Activated B cell treated with CpG ODN at 0.5 μM for 24 hours (primary cell): Measurements from ENCODE around the gene GPC2. TPM values are rescaled to one million over a fixed set of nuclear protein-coding genes. Genes with fewer than 3 reads are reported as not detected.
"Not testable (repeated sequence)": the region's sequence is repeated elsewhere in the genome, so short reads cannot be mapped to it uniquely, and the experiment has no call there.

Experiments
- ATAC-seq: fragments of 200-7000 bp; cut with Tn5 transposase; one replicate; pipeline ENCODE4 v1.10.0; 2021; ENCODE audit warnings: low read depth, mild to moderate bottlenecking, moderate library complexity
- CTCF ChIA-PET: fragments of 350-600 bp; sonication (Branson Sonifier 250); formaldehyde crosslinking; loops from one replicate; lab custom pipeline; 2021; ENCODE audit warnings: antibody characterized with exemption; lab: Charles Lee
- POLR2A ChIA-PET: fragments of 350-600 bp; sonication (Branson Sonifier 250); formaldehyde crosslinking; loops from one replicate; lab custom pipeline; 2021; ENCODE audit warnings: antibody characterized with exemption; lab: Charles Lee
- DNase-seq: peaks from one replicate; pipeline ENCODE4 v3.0.0; 2022
- H3K27ac Mint-ChIP-seq: one replicate; pipeline ENCODE4 v1.8.0; 2020; ENCODE audit warnings: mixed read lengths
- H3K27me3 Mint-ChIP-seq: one replicate; pipeline ENCODE4 v1.8.0; 2021; ENCODE audit warnings: mixed read lengths
- H3K36me3 Mint-ChIP-seq: one replicate; pipeline ENCODE4 v1.8.0; 2021; ENCODE audit warnings: low read depth, mixed read lengths
- H3K4me1 Mint-ChIP-seq: one replicate; pipeline ENCODE4 v1.8.0; 2021; ENCODE audit warnings: mixed read lengths
- H3K4me3 Mint-ChIP-seq: one replicate; pipeline ENCODE4 v1.8.0; 2020; ENCODE audit warnings: mild to moderate bottlenecking, mixed read lengths
- H3K9me3 Mint-ChIP-seq: one replicate; pipeline ENCODE4 v1.8.0; 2020; ENCODE audit warnings: mixed read lengths
- CTCF ChIP-seq: fragments of 200-600 bp; IDR thresholded peaks from one replicate; pipeline ENCODE4 v1.8.0; 2022; ENCODE audit warnings: antibody characterized with exemption, mild to moderate bottlenecking
- intact Hi-C: fragments of 100-400 bp; cut with micrococcal nuclease; formaldehyde crosslinking; loops from one replicate; pipeline ENCODE4 v1.15.1; 2024
- total RNA-seq: library from RNA; stranded (reverse); gene quantifications from 2 replicates; pipeline ENCODE4 v1.2.3, GENCODE V29; 2022

GPC2 gene
- total RNA-seq, 1 donor from 2014 or later, result 5.0 TPM

GRCh38 chr7:100148559-100149328 lies 28.4 kb downstream of the GPC2 start, which contains the start of gene LAMTOR4:
Gene LAMTOR4 (plus strand): TSS chr7:100148918. CDS start chr7:100148973, 55 bp downstream.
- ATAC-seq, result peak; percentile 98

GRCh38 chr7:100148225-100148558 lies 29.0 kb downstream of the GPC2 start:
- Mint-ChIP-seq H3K27me3 (no peaks in the 10 kb centered on the region), H3K4me3 (peak overlapping the region; percentile 100), H3K36me3 (peaks cover 26% of the 10 kb centered on the region), H3K4me1 (peaks cover 43% of the 10 kb centered on the region), H3K27ac (peak overlapping the region; percentile 99), H3K9me3 (no peaks in the 10 kb centered on the region)
- ChIA-PET CTCF (interaction anchor here (1.0 to 1.3 kb wide), 5 partner anchors 15 to 52 kb away, joined by 3 to 5 read pairs (median 4); no protein-coding TSS in a partner anchor), POLR2A (interaction anchor here (0.6 to 3.2 kb wide), 37 partner anchors 8 to 1126 kb away, joined by 3 to 57 read pairs (median 5); partner anchors contain the start of genes AP4M1, BUD31, FBXO24 and GAL3ST4)
- intact Hi-C loops, result loop anchor here (1.0 to 2.0 kb wide), 8 partner anchors 10 to 281 kb away; partner anchors contain the start of genes GPC2, MEPCE, STAG3 and TRAPPC14
- no peak for DNase-seq
- TF ChIP-seq CTCF, result no peak
- ATAC-seq, result peak; percentile 0

More at GRCh38 chr7:100148559-100149328, 28.4 kb downstream of the GPC2 start, which contains the start of gene LAMTOR4:
- H3K9me3 Mint-ChIP-seq, result no peaks in the 10 kb centered on the region
- ChIA-PET CTCF (interaction anchor here (0.6 to 1.3 kb wide), 5 partner anchors 16 to 103 kb away, joined by 3 to 5 read pairs (median 4); no protein-coding TSS in a partner anchor), POLR2A (interaction anchor here (0.6 to 3.2 kb wide), 40 partner anchors 8 to 740 kb away, joined by 3 to 57 read pairs (median 5); partner anchors contain the start of genes AP4M1, BUD31, FBXO24 and GAL3ST4)
- H3K4me1 Mint-ChIP-seq, result peaks cover 46% of the 10 kb centered on the region
- H3K27ac Mint-ChIP-seq, result peak within 1 kb of the TSS; percentile 99
- intact Hi-C loops, result loop anchor here (1.0 to 2.0 kb wide), 8 partner anchors 10 to 280 kb away; partner anchors contain the start of genes GPC2, MEPCE, STAG3 and TRAPPC14
- peak; percentile 86 for DNase-seq
- no peak for TF ChIP-seq CTCF
- H3K27me3 Mint-ChIP-seq, result no peaks in the 10 kb centered on the region
- H3K36me3 Mint-ChIP-seq, result peaks cover 31% of the 10 kb centered on the region
- peak within 1 kb of the TSS; percentile 100 for H3K4me3 Mint-ChIP-seq

DNA sequence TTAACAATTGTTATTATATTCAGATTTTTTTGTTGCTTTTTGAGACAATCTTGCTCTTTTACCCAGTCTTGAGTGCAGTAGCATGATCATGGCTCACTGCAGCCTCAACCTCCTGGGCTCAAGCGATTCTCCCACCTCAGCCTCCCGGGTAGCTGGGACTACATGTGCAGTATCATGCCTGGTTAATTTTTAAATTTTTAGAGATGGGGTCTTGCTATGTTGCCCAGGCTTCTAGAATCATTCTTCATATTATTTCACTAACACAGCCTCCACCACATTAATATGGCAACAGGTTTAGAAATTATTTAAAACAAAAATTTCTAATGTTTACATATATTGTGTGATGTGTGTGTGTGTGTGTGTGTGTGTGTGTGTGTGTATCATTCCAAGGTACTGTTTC lies 29.9 kb downstream of the GPC2 start:
- no peak for ATAC-seq
- H3K27me3 Mint-ChIP-seq, result no peaks in the 10 kb centered on the region
- intact Hi-C loops, result no loop called here
- CTCF ChIA-PET, result interaction anchor here (1.1 to 1.2 kb wide), 2 partner anchors 14 to 18 kb away, joined by 3 read pairs; no protein-coding TSS in a partner anchor
- POLR2A ChIA-PET, result interaction anchor here (0.6 to 3.2 kb wide), 7 partner anchors 9 to 738 kb away, joined by 3 to 31 read pairs (median 13); partner anchors contain the start of genes BUD31, GPC2, MBLAC1 and PDAP1
- H3K4me1 Mint-ChIP-seq, result peaks cover 35% of the 10 kb centered on the region
- peaks cover 18% of the 10 kb centered on the region for H3K36me3 Mint-ChIP-seq
- H3K9me3 Mint-ChIP-seq, result no peaks in the 10 kb centered on the region
- no peak for DNase-seq
- H3K27ac Mint-ChIP-seq, result no peak overlapping the region
- TF ChIP-seq CTCF, result no peak
- H3K4me3 Mint-ChIP-seq, result no peak overlapping the region

DNA sequence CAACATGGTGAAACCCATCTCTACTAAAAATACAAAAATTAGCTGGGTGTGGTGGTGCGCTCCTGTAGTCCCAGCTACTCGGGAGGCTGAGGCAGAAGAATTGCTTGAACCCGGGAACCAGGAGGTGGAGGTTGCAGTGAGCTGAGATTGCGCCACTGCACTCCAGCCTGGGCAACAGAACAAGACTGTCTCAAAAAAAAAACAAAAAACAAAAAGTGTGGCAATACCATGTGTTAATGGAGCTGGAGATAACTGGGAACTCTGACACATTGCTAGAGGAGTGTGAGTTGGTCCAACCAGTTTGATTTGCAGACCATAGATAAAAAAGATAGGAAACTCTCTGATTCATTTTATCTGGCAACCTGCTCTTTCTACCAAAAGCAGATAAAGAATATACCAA lies 30.8 kb downstream of the GPC2 start:
- intact Hi-C loops, H3K27ac Mint-ChIP-seq, ATAC-seq, DNase-seq, H3K27me3 Mint-ChIP-seq, H3K4me3 Mint-ChIP-seq, H3K9me3 Mint-ChIP-seq: not testable (repeated sequence)
- POLR2A ChIA-PET, result interaction anchor here (0.5 to 2.9 kb wide), 8 partner anchors 8 to 766 kb away, joined by 3 to 31 read pairs (median 4); partner anchors contain the start of genes AP4M1, GPC2 and STAG3
- CTCF ChIA-PET, result interaction anchor here (1.2 kb wide), 1 partner anchor 14 kb away, joined by 5 read pairs; no protein-coding TSS in a partner anchor
- Mint-ChIP-seq H3K4me1 (peaks cover 30% of the 10 kb centered on the region), H3K36me3 (peaks cover 12% of the 10 kb centered on the region)

- intact Hi-C loops, result no loop called here
- no peaks in the 10 kb centered on the region for H3K36me3 Mint-ChIP-seq
- no peaks in the 10 kb centered on the region for H3K27me3 Mint-ChIP-seq
- H3K27ac Mint-ChIP-seq, result no peak overlapping the region
- H3K4me1 Mint-ChIP-seq, result peaks cover 25% of the 10 kb centered on the region
- no peak for TF ChIP-seq CTCF
- ATAC-seq (no peak), DNase-seq (no peak)
- CTCF ChIA-PET, result interaction anchor here (0.7 kb wide), 1 partner anchor 9 kb away, joined by 3 read pairs; no protein-coding TSS in a partner anchor
- POLR2A ChIA-PET, result no interaction called here
- no peaks in the 10 kb centered on the region for H3K9me3 Mint-ChIP-seq
- H3K4me3 Mint-ChIP-seq, result no peak overlapping the region
These were observed 34.7 kb downstream of the GPC2 start for GRCh38 chr7:100142461-100142860.
